Body of pancreas (tissue), 4 donors: Measurements from ENCODE around the gene JAKMIP3.

Experiments
- POLR2A ChIP-seq, 3 donors: fragments of 450-650 bp; IDR thresholded peaks; one replicate each; pipeline ENCODE4 v1.6.1; 2016; ENCODE audit warnings: antibody characterized with exemption in 3 of 3, mild to moderate bottlenecking in 2 of 3
- TF ChIP-seq, protein P1 (sequence below), 7 experiments: fragments of 450-650 bp in 4 of 7; fragments of 200-600 bp in 3 of 7; sonication (generic) in 3 of 7; IDR thresholded peaks; one replicate each; pipeline ENCODE4 v1.5.1; 2016 to 2019; ENCODE audit warnings: antibody characterized with exemption in 7 of 7

DNA sequence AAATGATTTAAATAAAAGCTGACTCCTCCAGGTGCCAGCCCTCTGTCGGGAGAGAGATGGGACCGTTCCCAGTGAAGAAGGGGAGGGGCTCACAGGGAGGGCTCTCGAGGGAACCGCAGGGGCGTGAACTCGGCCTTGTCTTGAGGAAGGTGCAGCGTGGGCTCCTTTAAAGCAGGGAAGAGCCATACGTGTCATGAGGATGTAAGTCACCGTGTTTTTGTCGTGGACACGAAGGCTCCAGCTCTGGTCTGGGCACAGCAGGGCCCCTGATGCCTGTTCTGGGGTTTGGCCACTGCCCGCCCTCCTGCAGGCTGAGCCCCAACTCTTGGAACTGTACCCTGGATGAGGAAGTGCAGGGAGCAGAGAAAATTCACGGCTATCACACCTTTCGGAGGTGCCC lies 45.0 kb downstream of the JAKMIP3 start:
- no peak for TF ChIP-seq POLR2A (IDR thresholded peaks at IDR 0.05)
- TF ChIP-seq, protein P1, sequence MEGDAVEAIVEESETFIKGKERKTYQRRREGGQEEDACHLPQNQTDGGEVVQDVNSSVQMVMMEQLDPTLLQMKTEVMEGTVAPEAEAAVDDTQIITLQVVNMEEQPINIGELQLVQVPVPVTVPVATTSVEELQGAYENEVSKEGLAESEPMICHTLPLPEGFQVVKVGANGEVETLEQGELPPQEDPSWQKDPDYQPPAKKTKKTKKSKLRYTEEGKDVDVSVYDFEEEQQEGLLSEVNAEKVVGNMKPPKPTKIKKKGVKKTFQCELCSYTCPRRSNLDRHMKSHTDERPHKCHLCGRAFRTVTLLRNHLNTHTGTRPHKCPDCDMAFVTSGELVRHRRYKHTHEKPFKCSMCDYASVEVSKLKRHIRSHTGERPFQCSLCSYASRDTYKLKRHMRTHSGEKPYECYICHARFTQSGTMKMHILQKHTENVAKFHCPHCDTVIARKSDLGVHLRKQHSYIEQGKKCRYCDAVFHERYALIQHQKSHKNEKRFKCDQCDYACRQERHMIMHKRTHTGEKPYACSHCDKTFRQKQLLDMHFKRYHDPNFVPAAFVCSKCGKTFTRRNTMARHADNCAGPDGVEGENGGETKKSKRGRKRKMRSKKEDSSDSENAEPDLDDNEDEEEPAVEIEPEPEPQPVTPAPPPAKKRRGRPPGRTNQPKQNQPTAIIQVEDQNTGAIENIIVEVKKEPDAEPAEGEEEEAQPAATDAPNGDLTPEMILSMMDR (IDR thresholded peaks at IDR 0.05) = no peak
